Erythroblast (primary cell): ENCODE data around the gene RAB11FIP4.

ENCODE experiments used
- GATA1 ChIP-seq: IDR thresholded peaks from 2 replicates; pipeline ENCODE4 v1.6.1; 2011; ENCODE audit warnings: low read depth, mild to moderate bottlenecking, control low read depth, low read length, moderate library complexity
- POLR2A ChIP-seq: IDR thresholded peaks from 2 replicates; pipeline ENCODE4 v1.6.1; 2011; ENCODE audit warnings: mild to moderate bottlenecking, low read length

DNA sequence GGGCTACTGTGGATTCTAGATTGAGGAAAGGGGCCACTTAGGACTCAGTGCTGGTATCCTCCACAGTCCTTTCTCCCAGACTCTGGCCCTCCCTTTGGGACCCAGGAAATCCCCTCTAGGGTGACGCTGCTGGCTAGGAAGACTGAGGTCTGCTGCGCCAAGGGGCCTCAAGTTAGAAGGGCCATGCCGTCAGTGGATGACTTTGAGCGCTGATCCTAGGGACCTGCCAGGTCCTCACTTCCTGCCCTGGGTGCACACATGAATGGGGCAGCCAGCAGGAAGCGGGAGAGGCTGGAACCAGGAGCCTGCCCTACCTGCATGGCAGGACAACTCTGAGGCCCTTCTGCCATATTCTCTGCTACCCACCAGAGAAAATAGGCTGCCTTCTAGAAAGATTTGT, 145.0 kb downstream of the RAB11FIP4 start:
- TF ChIP-seq POLR2A (no peak), GATA1 (no peak)
